ENCODE data around the gene RNF207. TPM values are rescaled to one million over a fixed set of nuclear protein-coding genes. Genes with fewer than 3 reads are reported as not detected.
A peak's percentile ranks its signal among the peaks of the same experiment; 100 is the strongest.

Gene RNF207
- polyA plus RNA-seq, 1 of the 3 experiments (the other 2 are of a cell fraction) = 25.4 TPM

- POLR2A ChIA-PET = no interaction called here
- Histone ChIP-seq H3K4me2 (no peak overlapping the region), H3K9me3 (no peaks in the 10 kb centered on the region), H3K4me3 (ENCODE audit: low read depth in 2 of 2, low read length in 1 of 2) (no peak overlapping the region), H4K20me1 (ENCODE audit: insufficient read depth) (peaks cover 62% of the 10 kb centered on the region), H3K9me2 (no peaks in the 10 kb centered on the region), H3K79me2 (ENCODE audit: insufficient read depth) (peaks cover 35% of the 10 kb centered on the region), H3K27ac (ENCODE audit: low read depth in 2 of 2, low read length in 1 of 2) (no peak overlapping the region), H2AFZ (ENCODE audit: low read depth) (no peak overlapping the region), H3F3A (replicated peaks; ENCODE audit: insufficient read depth) (peaks cover 19% of the 10 kb centered on the region), H3K27me3 (ENCODE audit: insufficient read depth) (no peaks in the 10 kb centered on the region), H3K36me3 (replicated peaks in 1 of 2; ENCODE audit: control insufficient read depth in 1 of 2, insufficient read depth in 2 of 2, low read length in 1 of 2) (peaks cover 27 to 30% of the 10 kb centered on the region in 2 experiments), H3K9ac (no peak overlapping the region), H3K4me1 (ENCODE audit: control insufficient read depth in 1 of 2, insufficient read depth in 2 of 2, low read depth in 1 of 2, low read length in 1 of 2) (peaks cover 4% of the 10 kb centered on the region in 2 experiments; a peak in 2 of 4 replicates)
- 83% methylated on average over 3 of the region's 3 CpGs for WGBS (ENCODE audit: low lambda C conversion rate)
- no peak for DNase-seq
- CTCF ChIA-PET = interaction anchor here (0.7 to 6.0 kb wide), 27 partner anchors 8 to 1009 kb away, joined by 3 to 52 read pairs (median 5); partner anchors contain the start of gene RPL22
- TF ChIP-seq GABPA (IDR thresholded peaks at IDR 0.05; ENCODE audit: low read depth) (no peak), NRF1 (IDR thresholded peaks at IDR 0.05; ENCODE audit: low read depth, low read length) (no peak), SIN3A (IDR thresholded peaks at IDR 0.05; ENCODE audit: borderline replicate concordance, low read depth, low read length) (no peak)
Measured at GRCh38 chr1:6185151-6185550, 20.8 kb upstream of the RNF207 start.

DNA sequence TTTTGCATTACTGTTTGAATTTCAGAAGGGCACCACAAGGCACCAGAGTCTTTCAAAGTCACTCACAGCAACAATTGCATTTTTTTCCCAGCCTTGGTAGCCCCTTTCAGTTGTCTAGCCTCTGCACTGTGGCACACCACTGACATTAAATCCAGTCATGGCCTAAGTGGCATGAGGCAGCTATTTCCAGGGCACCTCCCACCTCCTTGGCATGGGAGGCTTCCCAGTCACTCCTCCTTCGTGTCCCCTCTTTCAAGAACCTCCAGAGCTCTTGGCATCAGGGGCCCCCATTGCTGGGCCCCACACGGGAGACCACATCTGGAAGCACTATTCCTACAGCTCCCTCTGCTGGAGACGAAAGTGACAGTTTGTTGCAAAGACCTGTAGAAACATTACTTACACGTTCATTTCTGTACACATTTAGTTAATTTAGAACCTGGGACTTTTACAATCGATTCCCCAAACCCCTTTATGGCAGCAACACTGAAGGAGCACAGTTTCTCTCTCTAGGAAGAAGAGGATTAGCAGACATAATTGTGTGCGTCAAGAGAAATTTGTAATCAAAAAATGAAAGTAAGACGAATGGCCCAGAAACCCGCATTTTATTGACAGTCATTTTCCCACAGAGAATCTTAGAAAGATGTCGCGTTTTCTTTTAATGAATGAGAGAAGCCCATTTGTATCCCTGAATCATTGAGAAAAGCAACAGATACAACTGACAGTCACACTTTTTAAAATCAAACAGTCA lies 20.1 kb upstream of the RNF207 start:
- Histone ChIP-seq H3K79me2 (ENCODE audit: insufficient read depth) (peaks cover 42% of the 10 kb centered on the region), H3K27me3 (ENCODE audit: insufficient read depth) (no peaks in the 10 kb centered on the region), H3K9ac (no peak overlapping the region), H3K4me1 (ENCODE audit: control insufficient read depth in 1 of 2, insufficient read depth in 2 of 2, low read depth in 1 of 2, low read length in 1 of 2) (peaks cover 4% of the 10 kb centered on the region in 2 experiments; a peak in 2 of 4 replicates), H3K36me3 (replicated peaks in 1 of 2; ENCODE audit: control insufficient read depth in 1 of 2, insufficient read depth in 2 of 2, low read length in 1 of 2) (peaks cover 30 to 37% of the 10 kb centered on the region in 2 experiments), H3K9me3 (no peaks in the 10 kb centered on the region), H3K4me2 (no peak overlapping the region), H2AFZ (ENCODE audit: low read depth) (no peak overlapping the region), H4K20me1 (ENCODE audit: insufficient read depth) (peaks cover 69% of the 10 kb centered on the region), H3F3A (replicated peaks; ENCODE audit: insufficient read depth) (peaks cover 24% of the 10 kb centered on the region), H3K27ac (ENCODE audit: low read depth in 2 of 2, low read length in 1 of 2) (no peak overlapping the region), H3K9me2 (no peaks in the 10 kb centered on the region), H3K4me3 (ENCODE audit: low read depth in 2 of 2, low read length in 1 of 2) (no peak overlapping the region)
- DNase-seq = peak; percentile 61
- 78% methylated on average over 10 of the region's 10 CpGs for WGBS (ENCODE audit: low lambda C conversion rate)
- CTCF ChIA-PET = interaction anchor here (0.7 to 6.0 kb wide), 27 partner anchors 9 to 1010 kb away, joined by 3 to 52 read pairs (median 5); partner anchors contain the start of gene RPL22
- peak; percentile 65 for TF ChIP-seq CTCF (IDR thresholded peaks at IDR 0.05)
- no peak for TF ChIP-seq MAX (IDR thresholded peaks at IDR 0.05; ENCODE audit: low read depth)
- TF ChIP-seq SMC3 (IDR thresholded peaks at IDR 0.05; ENCODE audit: low read depth, low read length) = peak; percentile 50
- no peak for TF ChIP-seq FOSL2 (IDR thresholded peaks at IDR 0.05; ENCODE audit: borderline replicate concordance, low read depth)
- 0 out of 2 replicates have a peak, but pooled peaks have one; percentile 13 for TF ChIP-seq POLR2AphosphoS5 (IDR thresholded peaks at IDR 0.05; ENCODE audit: low read depth, low read length)
- TF ChIP-seq YY1 (IDR thresholded peaks at IDR 0.05; ENCODE audit: low read depth) = no peak
- TF ChIP-seq RAD21 (IDR thresholded peaks at IDR 0.05; ENCODE audit: low read length) = peak; percentile 64
- no peak for TF ChIP-seq USF2 (IDR thresholded peaks at IDR 0.05; ENCODE audit: borderline replicate concordance, low read depth, low read length)
- POLR2A ChIA-PET = no interaction called here

All from SK-N-SH (cell line).